OCI-LY1 (cell line): ENCODE results near the gene WNK2.

Experiments used
- EZH2 ChIP-seq: fragments of 200-600 bp; sonication (generic), shearing (Covaris generic); IDR thresholded peaks from 2 replicates; pipeline ENCODE4 v1.8.0; 2017; ENCODE audit warnings: borderline replicate concordance, mixed run types, mild to moderate bottlenecking, antibody characterized with exemption, low read length, moderate library complexity, mixed read lengths
- TF ChIP-seq, protein P1 (sequence below): fragments of 200-600 bp; sonication (generic), shearing (Covaris generic); IDR thresholded peaks from 2 replicates; pipeline ENCODE4 v1.5.1; 2017; ENCODE audit warnings: mild to moderate bottlenecking, antibody characterized with exemption, low read length, moderate library complexity, mixed read lengths

DNA sequence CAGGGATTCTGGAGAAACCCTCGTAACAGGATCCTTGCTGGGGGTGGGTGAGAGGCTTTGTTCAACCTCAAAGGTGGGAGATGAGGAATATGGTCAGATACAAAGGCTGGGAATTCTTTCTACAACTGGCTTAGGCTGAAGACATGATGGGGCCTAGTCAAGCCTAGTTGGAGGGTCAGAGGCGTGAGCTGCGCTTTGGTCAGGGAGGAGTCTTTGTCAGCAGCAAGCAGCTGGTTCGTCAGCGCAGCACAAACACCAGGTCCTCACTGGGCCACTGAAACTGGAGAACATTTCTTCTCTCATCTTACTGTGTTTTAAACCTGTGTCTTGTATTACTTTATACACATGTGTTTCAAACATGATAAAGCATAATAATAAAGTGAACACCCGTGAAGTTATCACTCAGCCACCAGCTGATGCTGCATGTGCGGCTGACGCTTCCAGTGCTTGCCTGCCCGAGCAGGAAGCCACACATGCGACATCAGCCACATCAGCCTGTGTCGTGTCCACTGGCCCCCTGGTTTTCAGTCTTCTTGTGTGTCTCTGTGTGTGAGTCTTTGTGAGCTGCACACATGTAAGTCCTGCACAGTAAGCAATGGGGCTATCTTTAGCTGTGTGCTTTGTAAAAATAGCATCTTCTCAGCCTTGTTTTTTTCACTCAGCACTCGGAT, 81.5 kb downstream of the WNK2 start:
- TF ChIP-seq, protein P1, sequence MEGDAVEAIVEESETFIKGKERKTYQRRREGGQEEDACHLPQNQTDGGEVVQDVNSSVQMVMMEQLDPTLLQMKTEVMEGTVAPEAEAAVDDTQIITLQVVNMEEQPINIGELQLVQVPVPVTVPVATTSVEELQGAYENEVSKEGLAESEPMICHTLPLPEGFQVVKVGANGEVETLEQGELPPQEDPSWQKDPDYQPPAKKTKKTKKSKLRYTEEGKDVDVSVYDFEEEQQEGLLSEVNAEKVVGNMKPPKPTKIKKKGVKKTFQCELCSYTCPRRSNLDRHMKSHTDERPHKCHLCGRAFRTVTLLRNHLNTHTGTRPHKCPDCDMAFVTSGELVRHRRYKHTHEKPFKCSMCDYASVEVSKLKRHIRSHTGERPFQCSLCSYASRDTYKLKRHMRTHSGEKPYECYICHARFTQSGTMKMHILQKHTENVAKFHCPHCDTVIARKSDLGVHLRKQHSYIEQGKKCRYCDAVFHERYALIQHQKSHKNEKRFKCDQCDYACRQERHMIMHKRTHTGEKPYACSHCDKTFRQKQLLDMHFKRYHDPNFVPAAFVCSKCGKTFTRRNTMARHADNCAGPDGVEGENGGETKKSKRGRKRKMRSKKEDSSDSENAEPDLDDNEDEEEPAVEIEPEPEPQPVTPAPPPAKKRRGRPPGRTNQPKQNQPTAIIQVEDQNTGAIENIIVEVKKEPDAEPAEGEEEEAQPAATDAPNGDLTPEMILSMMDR = no peak
- no peak for TF ChIP-seq EZH2
